ENCODE data around the gene NAV3.

- TF ChIP-seq GABPA (IDR thresholded peaks at IDR 0.05 in 1 of 2, conservative IDR thresholded peaks at IDR 0.05 in 1 of 2) (no peak), CTCF (IDR thresholded peaks at IDR 0.05; ENCODE audit: low read depth, low read length, missing input control) (no peak), EGR1 (IDR thresholded peaks at IDR 0.05; ENCODE audit: low read depth in 2 of 2) (no peak), YY1 (IDR thresholded peaks at IDR 0.05) (no peak), MAX (IDR thresholded peaks at IDR 0.05) (no peak), RXRA (IDR thresholded peaks at IDR 0.05) (no peak), SP1 (IDR thresholded peaks at IDR 0.05) (no peak)
- TF ChIP-seq, protein P1, sequence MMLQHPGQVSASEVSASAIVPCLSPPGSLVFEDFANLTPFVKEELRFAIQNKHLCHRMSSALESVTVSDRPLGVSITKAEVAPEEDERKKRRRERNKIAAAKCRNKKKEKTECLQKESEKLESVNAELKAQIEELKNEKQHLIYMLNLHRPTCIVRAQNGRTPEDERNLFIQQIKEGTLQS (IDR thresholded peaks at IDR 0.05) = no peak
Measured at GRCh38 chr12:77940011-77940423, 109.3 kb downstream of the NAV3 start.
